GM23338 (cell line): Measurements from ENCODE around the gene SPRYD4. TPM values are rescaled to one million over a fixed set of nuclear protein-coding genes. Genes with fewer than 3 reads are reported as not detected.

Experiments
- ATAC-seq: fragments of 200-7000 bp; cut with Tn5 transposase; 3 replicates; pipeline ENCODE4 v1.9.1; 2020
- DNase-seq: peaks from one replicate; pipeline ENCODE4 v3.0.0-alpha.2; 2015; ENCODE audit warnings: low spot score
- H2AFZ ChIP-seq: fragments of 200-600 bp; sonication (generic); 2 replicates; pipeline ENCODE4 v1.8.0; 2016; ENCODE audit warnings: antibody characterized with exemption, mild to moderate bottlenecking, moderate library complexity
- H3F3A ChIP-seq: fragments of 200-600 bp; sonication (generic); replicated peaks from 2 replicates; pipeline ENCODE4 v1.8.0; 2017; ENCODE audit warnings: antibody characterized with exemption, mixed run types, low read depth
- H3K27ac ChIP-seq: fragments of 200-600 bp; sonication (generic); 2 replicates; pipeline ENCODE4 v1.6.1; 2016; ENCODE audit warnings: low read depth
- H3K27me3 ChIP-seq: fragments of 200-600 bp; sonication (generic); 2 replicates; pipeline ENCODE4 v1.8.0; 2016; ENCODE audit warnings: mild to moderate bottlenecking, mixed run types, moderate library complexity; ENCODE audit not compliant: insufficient read depth
- H3K36me3 ChIP-seq: fragments of 200-600 bp; sonication (generic); 2 replicates; pipeline ENCODE4 v1.8.0; 2016; ENCODE audit warnings: mild to moderate bottlenecking; ENCODE audit not compliant: insufficient read depth
- H3K4me1 ChIP-seq: fragments of 200-600 bp; sonication (generic); 2 replicates; pipeline ENCODE4 v1.8.0; 2016; ENCODE audit warnings: mild to moderate bottlenecking, moderate library complexity; ENCODE audit not compliant: insufficient read depth
- H3K4me2 ChIP-seq: fragments of 200-600 bp; sonication (generic); 2 replicates; pipeline ENCODE4 v1.7.1; 2017; ENCODE audit warnings: mixed run types
- H3K4me3 ChIP-seq: fragments of 200-600 bp; sonication (generic); 2 replicates; pipeline ENCODE4 v1.6.1; 2016; ENCODE audit warnings: mixed run types
- H3K79me2 ChIP-seq: fragments of 200-600 bp; sonication (generic); replicated peaks from 2 replicates; pipeline ENCODE4 v1.8.0; 2017; ENCODE audit warnings: mild to moderate bottlenecking; ENCODE audit not compliant: insufficient read depth
- H3K9me2 ChIP-seq: fragments of 200-600 bp; sonication (generic); 2 replicates; pipeline ENCODE4 v1.8.0; 2017; ENCODE audit not compliant: insufficient read depth
- H4K20me1 ChIP-seq: fragments of 200-600 bp; sonication (generic); replicated peaks from 2 replicates; pipeline ENCODE4 v1.8.0; 2017; ENCODE audit warnings: mild to moderate bottlenecking; ENCODE audit not compliant: insufficient read depth
- H3K27ac Mint-ChIP-seq: 2 replicates; pipeline ENCODE4 v1.8.0; 2020; ENCODE audit warnings: inconsistent platforms, mild to moderate bottlenecking, moderate library complexity, mixed read lengths
- H3K27me3 Mint-ChIP-seq: 3 replicates; pipeline ENCODE4 v1.8.0; 2022; ENCODE audit warnings: low read depth, mild to moderate bottlenecking, moderate library complexity, mixed read lengths, inconsistent platforms; ENCODE audit not compliant: insufficient read depth, poor library complexity
- H3K36me3 Mint-ChIP-seq: 3 replicates; pipeline ENCODE4 v1.8.0; 2021; ENCODE audit warnings: low read depth, mild to moderate bottlenecking, inconsistent platforms, moderate library complexity, mixed read lengths
- H3K4me1 Mint-ChIP-seq: 3 replicates; pipeline ENCODE4 v1.8.0; 2020; ENCODE audit warnings: mild to moderate bottlenecking, inconsistent platforms, mixed read lengths
- H3K4me3 Mint-ChIP-seq: 3 replicates; pipeline ENCODE4 v1.8.0; 2021; ENCODE audit warnings: moderate library complexity, mild to moderate bottlenecking, inconsistent platforms, mixed read lengths
- H3K9me3 Mint-ChIP-seq: 3 replicates; pipeline ENCODE4 v1.8.0; 2020; ENCODE audit warnings: moderate library complexity, mild to moderate bottlenecking, inconsistent platforms, mixed read lengths
- ETS1 ChIP-seq: IDR thresholded peaks from 2 replicates; pipeline ENCODE4 v1.6.1; 2016; ENCODE audit warnings: antibody characterized with exemption
- EZH2phosphoT487 ChIP-seq: fragments of 200-600 bp; sonication (generic); IDR thresholded peaks from one replicate; pipeline ENCODE4 v1.8.1; 2018; ENCODE audit warnings: antibody characterized with exemption; ENCODE audit not compliant: unreplicated experiment
- JUNB ChIP-seq: IDR thresholded peaks from one replicate; pipeline ENCODE4 v1.6.1; 2016; ENCODE audit warnings: antibody characterized with exemption; ENCODE audit not compliant: unreplicated experiment
- NANOG ChIP-seq: IDR thresholded peaks from 2 replicates; pipeline ENCODE4 v1.6.1; 2016; ENCODE audit warnings: antibody characterized with exemption, borderline replicate concordance
- POLR2AphosphoS5 ChIP-seq: IDR thresholded peaks from 2 replicates; pipeline ENCODE4 v1.6.1; 2016; ENCODE audit warnings: antibody characterized with exemption, low read depth
- ZNF331 ChIP-seq: fragments of 250-450 bp; sonication (Bioruptor Pico); IDR thresholded peaks from 2 replicates; pipeline ENCODE4 v1.5.0; 2020; ENCODE audit warnings: low read depth, mild to moderate bottlenecking, moderate library complexity
- ZNF462 ChIP-seq: fragments of 250-450 bp; sonication (Bioruptor Pico); IDR thresholded peaks from 2 replicates; pipeline ENCODE4 v1.5.0; 2020; ENCODE audit warnings: mild to moderate bottlenecking, moderate library complexity
- polyA plus RNA-seq: library from polyadenylated mRNA; unstranded; fragments of >200 nt; fragmentation: Nextera tagmentation; extraction: Ambion mirVana; gene quantifications from 2 replicates; pipeline ENCODE4 v1.2.1, GENCODE V29; 2016
- total RNA-seq: library from RNA; depleted of rRNA; stranded (reverse); fragments of >200 nt; shearing (Covaris generic); gene quantifications from 2 replicates; pipeline ENCODE4 v1.2.3, GENCODE V29; 2014

Gene SPRYD4
- total and polyA plus RNA-seq, 2 experiments from 2014 or later = 2.1 to 3.1 TPM

- TF ChIP-seq ZNF462 = no peak
- TF ChIP-seq ZNF331 (CRISPR knock-in tag) = no peak
- TF ChIP-seq ETS1 = no peak
- no peak for TF ChIP-seq POLR2AphosphoS5
- no peak for TF ChIP-seq NANOG
- TF ChIP-seq EZH2phosphoT487 = no peak
Observed at GRCh38 chr12:56479625-56480024, 11.2 kb downstream of the SPRYD4 start (continued).

DNA sequence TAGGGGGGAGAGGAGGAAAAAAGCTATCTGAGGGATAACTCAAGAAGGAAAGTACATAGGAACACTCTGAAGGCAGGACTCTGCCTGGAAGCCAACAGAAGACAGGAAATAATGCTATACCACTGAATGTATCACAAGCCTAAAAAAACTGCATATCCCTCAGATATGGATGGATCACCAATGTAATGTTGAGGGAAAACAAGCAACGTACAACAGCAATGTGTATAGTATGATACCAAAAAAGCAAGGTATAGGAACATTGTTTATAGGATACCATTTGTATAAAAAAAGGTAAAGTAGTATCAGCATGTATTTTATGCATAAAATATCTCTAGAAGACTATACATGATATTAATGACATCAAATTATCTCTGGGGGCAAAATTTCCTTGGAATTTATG is 16.2 kb downstream of the SPRYD4 start:
- no peak for ATAC-seq
- H3K4me1 ChIP-seq = no peaks in the 10 kb centered on the region

More for the DNA sequence above, 16.2 kb downstream of the SPRYD4 start:
- Mint-ChIP-seq H3K4me3 (no peak overlapping the region), H3K36me3 (peaks cover 9% of the 10 kb centered on the region), H3K4me1 (peaks cover 11% of the 10 kb centered on the region), H3K9me3 (peaks cover 13% of the 10 kb centered on the region), H3K27ac (no peak overlapping the region), H3K27me3 (peaks cover 35% of the 10 kb centered on the region)
- no peak overlapping the region for H3K4me3 ChIP-seq
- DNase-seq = no peak
- peaks cover 8% of the 10 kb centered on the region for H4K20me1 ChIP-seq
- TF ChIP-seq EZH2phosphoT487 = no peak
- TF ChIP-seq NANOG = no peak
- no peak for TF ChIP-seq ZNF462
- TF ChIP-seq ETS1 = no peak
- no peak for TF ChIP-seq JUNB
- peaks cover 29% of the 10 kb centered on the region for H3K27me3 ChIP-seq
- no peak overlapping the region for H3K27ac ChIP-seq
- H3K79me2 ChIP-seq = peaks cover 5% of the 10 kb centered on the region; the same call in 1 of the 2 replicates
- no peak overlapping the region for H3K4me2 ChIP-seq
- H2AFZ ChIP-seq = no peak overlapping the region
- peaks cover 5% of the 10 kb centered on the region; the same call in 1 of the 2 replicates for H3K9me2 ChIP-seq
- H3K36me3 ChIP-seq = no peaks in the 10 kb centered on the region
- no peaks in the 10 kb centered on the region for H3F3A ChIP-seq
